Cortex of kidney (tissue), 1 donor: Measurements from ENCODE around the gene CHML.
"Not testable (repeated sequence)": the region's sequence is repeated elsewhere in the genome, so short reads cannot be mapped to it uniquely, and the experiment has no call there.

ENCODE experiments used
- DNase-seq: peaks from one replicate; lab custom pipeline; 2025; lab: John Stamatoyannopoulos, UW

The CHML gene

DNA sequence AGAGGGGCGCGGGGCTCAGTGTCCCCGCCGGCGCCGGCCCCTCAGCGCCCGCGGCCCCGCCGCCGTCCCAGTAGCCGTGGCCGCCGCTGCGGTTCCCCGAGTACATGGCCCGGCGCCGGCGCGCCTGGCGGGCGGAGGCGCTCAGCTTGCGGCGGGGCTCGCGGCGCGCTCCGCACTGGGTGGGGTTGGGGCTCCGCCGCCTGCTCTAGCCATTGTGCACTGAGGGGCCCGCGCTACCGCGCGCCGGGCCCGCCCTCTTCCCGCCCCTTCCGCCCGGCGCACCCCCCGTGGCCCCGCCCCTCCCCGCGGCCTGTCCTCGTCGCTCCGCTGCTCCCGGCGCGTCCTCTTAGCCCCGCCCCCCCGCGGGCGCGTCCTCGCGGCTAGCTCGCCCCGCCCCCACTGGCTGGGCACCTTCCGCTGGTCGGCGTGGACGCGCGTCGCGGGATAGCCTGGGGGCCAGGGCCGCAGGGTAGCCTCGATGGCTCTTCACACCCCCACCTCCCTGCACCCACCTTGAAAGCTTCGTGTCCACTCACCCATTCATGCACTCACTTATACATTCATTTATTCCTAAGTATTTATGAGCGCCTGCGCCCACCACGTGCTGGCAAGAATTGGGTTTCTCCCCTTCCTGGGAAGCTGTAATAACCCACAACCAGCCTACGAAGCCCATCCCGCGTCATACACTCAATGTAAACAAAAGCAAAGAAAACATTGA lies at the start of gene CHML, which contains the start of gene OPN3:
CHML (minus strand) TSS at position 221 of the 718 bp plus-strand sequence. CDS start 4,603 bp downstream, outside the sequence.
OPN3 (minus strand) TSS at position 221 of the 718 bp plus-strand sequence; CDS start at position 106, 115 bp downstream.
- no peak for DNase-seq

GRCh38 chr1:241688940-241689368 lies 48.8 kb upstream of the CHML start:
- no peak for DNase-seq

DNA sequence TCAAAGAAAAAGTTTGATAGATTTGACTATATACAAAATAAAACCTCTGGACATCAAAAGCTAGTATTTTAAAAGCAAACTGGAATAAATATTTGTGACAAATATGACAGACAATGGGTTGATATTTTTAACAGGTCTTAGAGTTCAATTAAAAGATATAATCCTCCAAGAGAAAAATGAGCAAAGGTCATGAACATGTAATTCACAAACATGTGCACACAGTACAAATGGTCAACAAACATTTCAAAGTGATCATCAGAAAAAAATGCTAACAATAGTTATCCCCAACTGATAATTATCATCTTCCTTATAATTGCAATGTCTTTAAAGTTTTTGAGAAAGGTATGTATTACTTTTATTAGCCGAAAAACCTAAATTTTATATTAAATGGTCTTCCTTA lies 43.9 kb upstream of the CHML start:
- no peak for DNase-seq

DNA sequence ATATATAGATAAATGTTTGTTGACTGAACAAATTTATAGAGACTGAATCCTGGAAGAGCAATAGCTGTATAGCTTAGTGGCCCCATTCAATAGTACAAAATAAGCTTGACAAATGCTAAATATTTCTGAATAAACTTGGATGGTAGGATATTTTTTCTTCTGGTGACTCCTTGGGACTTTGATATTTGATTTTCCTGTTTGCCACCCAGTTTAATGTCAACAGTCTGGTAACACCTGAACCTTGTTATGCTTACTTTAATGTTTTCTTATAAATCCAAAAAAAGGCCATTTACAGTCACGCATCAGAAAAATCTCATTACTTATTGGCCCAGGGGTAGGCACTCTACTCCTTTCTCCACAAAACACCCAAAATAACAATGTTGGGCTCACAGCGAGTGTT lies 42.8 kb upstream of the CHML start:
- no peak for DNase-seq

GRCh38 chr1:241681861-241682448 lies 41.8 kb upstream of the CHML start:
- not testable (repeated sequence) for DNase-seq

DNA sequence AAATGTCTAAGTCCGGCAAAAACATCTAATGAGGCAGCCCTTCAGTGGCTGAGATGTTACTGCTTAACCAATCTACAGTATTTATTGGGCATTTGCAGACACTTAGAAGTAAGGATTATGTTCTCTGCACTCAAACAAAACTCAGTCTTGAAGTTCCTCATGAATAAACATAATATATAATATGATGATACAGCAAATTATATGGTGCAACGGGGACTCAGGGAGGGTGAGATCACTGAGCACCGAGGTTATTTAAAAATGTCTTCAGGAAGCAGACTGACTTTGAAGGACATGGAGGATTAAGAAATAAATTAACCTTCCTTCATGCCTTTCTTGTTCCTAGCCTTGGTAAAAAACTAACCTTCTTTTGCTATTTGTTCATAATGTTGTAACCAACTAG lies 39.8 kb upstream of the CHML start:
- DNase-seq: no peak

DNA sequence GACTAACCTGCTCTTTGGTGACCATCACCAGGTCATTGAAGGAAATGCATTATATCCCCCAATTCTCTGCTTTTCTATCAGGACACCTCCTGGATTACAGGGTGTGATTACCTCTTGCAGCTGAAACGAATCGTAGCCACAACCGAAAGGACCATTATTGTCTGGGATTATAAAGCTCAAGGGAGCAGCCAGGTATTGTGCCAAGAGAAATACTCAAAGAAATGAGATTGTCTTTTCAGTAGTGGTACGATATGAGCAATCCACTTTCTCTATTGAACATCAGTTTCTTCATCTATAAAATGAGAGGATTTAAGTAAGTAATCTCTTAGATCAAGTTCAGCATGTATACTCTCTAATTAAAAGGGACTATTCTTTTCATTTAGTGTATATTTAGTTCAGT lies 39.2 kb upstream of the CHML start:
- no peak for DNase-seq

DNA sequence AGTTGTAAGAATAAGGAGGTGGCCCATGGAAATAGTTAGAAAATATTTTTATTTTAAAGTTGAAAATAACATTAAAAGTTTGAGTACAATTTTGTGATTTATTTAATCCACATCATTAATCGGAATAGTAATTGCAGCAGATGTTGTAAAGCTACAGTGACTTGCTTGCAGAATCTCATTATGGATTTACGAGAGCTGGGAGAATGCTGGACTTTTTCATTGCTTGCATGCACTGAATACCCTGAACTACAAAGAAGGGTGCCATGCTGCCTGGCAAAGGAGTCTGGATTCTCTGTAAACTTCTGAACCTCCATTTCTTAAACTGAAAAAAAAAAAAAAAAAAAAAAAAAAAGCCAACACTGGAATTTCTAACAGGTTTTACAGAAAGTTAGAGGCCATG lies 38.4 kb upstream of the CHML start:
- DNase-seq: no peak

GRCh38 chr1:241677201-241677600 lies 37.0 kb upstream of the CHML start:
- DNase-seq: no peak

DNA sequence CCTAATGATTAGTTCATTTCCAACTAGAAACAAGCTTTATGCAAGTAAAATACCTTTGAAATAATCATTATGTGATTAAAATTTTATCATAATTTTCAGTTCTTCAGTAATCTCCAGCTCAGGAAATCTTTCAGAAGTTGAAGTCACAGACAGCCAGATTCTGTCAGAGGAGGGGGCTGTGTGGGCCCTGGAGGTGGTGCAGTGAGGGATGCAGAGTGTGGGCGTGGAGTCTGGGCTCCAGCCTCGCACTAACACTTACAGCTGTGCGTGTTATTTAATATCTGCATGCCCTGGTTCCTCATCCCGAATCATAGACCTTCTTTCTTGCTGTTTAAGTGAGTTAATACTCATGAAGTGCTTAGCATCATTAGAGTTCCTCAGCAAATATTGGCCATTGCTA lies 35.8 kb upstream of the CHML start:
- no peak for DNase-seq

DNA sequence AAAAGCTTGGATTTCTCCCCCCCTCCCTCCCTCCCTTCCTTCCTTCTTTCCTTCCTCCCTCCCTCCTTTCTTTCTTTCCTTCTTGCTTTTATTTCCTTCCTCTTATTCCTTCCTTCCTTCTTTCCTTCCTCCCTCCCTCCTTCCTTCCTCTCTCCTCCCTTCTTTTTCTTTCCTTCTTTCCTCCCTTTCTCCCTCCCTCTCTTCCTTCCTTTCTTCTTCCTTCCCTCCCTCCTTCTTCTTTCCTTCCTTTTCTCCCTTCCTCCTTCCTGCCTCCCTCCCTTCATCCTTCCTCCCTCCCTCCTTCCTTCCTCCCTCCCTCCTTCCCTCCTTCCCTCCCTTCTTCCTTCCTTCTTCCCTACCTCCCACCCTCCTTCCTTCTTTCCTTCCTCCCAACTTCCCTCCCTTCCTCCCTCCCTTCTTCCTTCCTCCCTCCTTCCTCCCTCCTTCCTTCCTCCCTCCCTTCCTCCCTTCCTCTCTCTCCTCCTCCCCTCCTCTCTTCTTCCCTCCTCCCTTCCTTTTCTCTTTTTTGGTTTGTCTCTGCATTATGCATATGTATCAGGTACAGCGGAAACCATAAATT lies 34.7 kb upstream of the CHML start:
- DNase-seq: no peak

- no peak for DNase-seq
Observed at GRCh38 chr1:241672301-241672700, 32.1 kb upstream of the CHML start.

DNA sequence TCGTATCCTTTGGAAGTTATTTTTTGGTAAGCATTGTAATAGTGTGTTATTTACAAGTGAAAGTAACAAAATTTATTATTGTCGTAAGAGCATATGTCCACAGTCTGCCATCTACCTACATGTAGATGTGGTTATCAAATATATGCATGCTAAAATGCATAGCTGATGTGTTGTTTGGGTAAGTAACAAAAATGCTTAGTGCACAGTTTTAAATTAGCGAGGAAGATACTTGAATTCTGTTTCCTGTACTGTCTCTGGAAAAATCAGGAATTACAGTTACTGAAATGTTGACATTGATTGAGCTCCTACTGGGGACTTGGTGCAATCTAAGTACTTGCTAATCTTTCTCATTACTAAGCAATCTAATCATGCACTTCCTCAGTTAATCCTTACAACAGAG lies 26.2 kb upstream of the CHML start:
- DNase-seq: no peak

DNA sequence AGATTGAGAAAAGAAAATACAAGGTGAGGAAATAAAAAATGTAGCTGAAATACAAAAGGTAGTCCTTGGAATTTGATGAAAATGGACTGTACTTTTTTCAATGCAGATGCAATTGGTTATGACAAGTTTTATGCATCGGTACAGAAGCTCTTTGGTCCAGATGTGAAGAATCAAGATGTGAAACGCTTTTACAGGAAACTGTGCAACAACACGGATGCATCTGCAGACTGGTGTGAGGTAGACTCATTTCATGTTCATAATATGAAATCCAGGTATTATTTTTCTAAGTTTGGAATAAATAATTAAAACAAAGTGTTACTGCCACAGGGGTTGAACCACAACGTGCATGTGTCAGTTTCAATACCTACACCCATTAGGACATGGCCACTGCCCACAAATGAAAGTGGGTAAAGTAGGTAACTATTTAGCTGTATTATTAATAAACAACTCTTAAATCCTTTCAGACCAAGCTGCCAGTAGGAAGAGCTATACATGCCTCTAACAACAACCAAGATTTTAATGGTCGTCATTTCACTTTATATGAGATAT lies 20.3 kb upstream of the CHML start:
- DNase-seq: no peak

- not testable (repeated sequence) for DNase-seq
Observed at GRCh38 chr1:241659016-241659415, 18.8 kb upstream of the CHML start.

DNA sequence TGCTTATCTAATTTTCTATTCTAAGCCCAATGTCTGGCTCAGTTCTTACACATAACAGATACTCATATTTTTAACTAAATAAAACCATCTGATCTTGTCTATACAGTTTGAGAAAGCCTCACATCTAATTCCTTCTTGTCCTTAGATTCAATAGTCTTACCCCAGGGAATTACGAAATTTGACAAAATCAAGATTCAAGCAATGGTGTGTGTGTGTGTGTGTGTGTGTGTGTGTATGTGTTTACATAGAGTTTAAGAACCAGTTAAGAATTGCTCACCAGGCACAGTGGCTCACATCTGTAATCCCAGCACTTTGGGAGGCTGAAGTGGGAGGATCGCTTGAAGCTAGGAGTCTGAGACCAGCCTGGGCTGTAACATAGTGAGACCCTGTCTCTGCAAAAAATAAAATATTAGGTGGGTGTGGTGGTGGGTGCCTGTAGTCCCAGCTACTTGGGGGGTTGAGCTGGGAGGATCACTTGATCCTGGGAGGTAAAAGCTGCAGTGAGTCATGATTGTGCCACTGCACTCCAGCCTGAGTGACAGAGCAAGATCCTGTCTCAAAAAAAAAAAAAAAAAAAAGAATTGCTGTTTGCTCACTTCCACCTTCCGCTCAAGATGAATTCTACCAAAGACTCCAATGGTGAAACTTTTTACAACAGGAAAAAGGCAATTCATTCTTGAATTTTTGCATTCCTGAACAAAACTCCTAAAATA lies 18.1 kb upstream of the CHML start:
- no peak for DNase-seq

- no peak for DNase-seq
Observed at GRCh38 chr1:241654641-241655040, 14.5 kb upstream of the CHML start.

GRCh38 chr1:241654019-241654418 lies 13.8 kb upstream of the CHML start:
- no peak for DNase-seq

- DNase-seq: no peak
Observed at GRCh38 chr1:241652012-241652411, 11.8 kb upstream of the CHML start, which contains the start of gene WDR64. Gene WDR64 (plus strand): TSS chr1:241652281. CDS start chr1:241652485, 204 bp downstream.

DNA sequence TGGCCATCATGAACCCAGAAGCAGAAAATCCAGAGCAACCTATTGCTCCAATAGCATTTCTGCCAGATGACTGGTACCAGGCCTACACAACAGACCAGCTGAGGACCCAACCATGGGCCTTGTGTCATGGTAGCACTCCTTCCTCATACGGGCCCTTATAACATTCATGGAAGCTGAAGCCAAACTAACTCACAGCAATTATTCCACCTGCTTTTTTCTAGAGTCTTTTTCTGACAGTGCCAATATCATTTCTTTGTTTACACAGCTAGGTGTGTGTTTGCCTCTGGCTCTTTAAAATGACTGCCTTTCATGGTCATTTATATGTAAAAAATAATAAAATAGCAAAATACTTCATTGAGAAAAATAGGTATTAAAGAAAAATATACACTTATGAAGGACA lies 8.0 kb upstream of the CHML start:
- no peak for DNase-seq

GRCh38 chr1:241647658-241648057 lies 7.5 kb upstream of the CHML start:
- DNase-seq: no peak

GRCh38 chr1:241646201-241646600 lies 6.0 kb upstream of the CHML start:
- DNase-seq: no peak
